Spleen (tissue), 11 donors: Measurements from ENCODE around the gene GM2A. TPM values are rescaled to one million over a fixed set of nuclear protein-coding genes. Genes with fewer than 3 reads are reported as not detected.
A peak's percentile ranks its signal among the peaks of the same experiment; 100 is the strongest.

ENCODE experiments used
- DNase-seq: peaks from one replicate; pipeline ENCODE4 v3.0.0-alpha.2; 2020
- H3K27ac ChIP-seq, 8 donors: fragments of 200-600 bp; sonication (generic) in 7 of 8; 1 replicate in 4 of 8; 2 replicates in 4 of 8; pipeline versions ENCODE4 v1.5.0 to v1.8.0; 2016 to 2021; ENCODE audit warnings: inconsistent platforms in 4 of 8, mild to moderate bottlenecking in 4 of 8, moderate library complexity in 1 of 8
- H3K27me3 ChIP-seq, 7 donors: fragments of 200-600 bp; sonication (generic) in 6 of 7; replicated peaks in 1 of 7; 1 replicate in 4 of 7; 2 replicates in 3 of 7; pipeline versions ENCODE4 v1.5.0 to v1.8.0; 2016 to 2021; ENCODE audit warnings: inconsistent platforms in 3 of 7, mild to moderate bottlenecking in 1 of 7
- H3K36me3 ChIP-seq, 6 donors: fragments of 200-600 bp; sonication (generic) in 5 of 6; 1 replicate in 4 of 6; 2 replicates in 2 of 6; pipeline versions ENCODE4 v1.5.0 to v1.8.0; 2016 to 2021; ENCODE audit warnings: inconsistent platforms in 2 of 6
- H3K4me1 ChIP-seq, 6 donors: fragments of 200-600 bp; sonication (generic) in 5 of 6; 1 replicate in 3 of 6; 2 replicates in 3 of 6; pipeline versions ENCODE4 v1.5.0 to v1.8.0; 2016 to 2021; ENCODE audit warnings: inconsistent platforms in 3 of 6
- H3K4me3 ChIP-seq, 8 donors: fragments of 200-600 bp; sonication (generic) in 7 of 8; 1 replicate in 4 of 8; 2 replicates in 4 of 8; pipeline versions ENCODE4 v1.5.0 to v1.8.0; 2016 to 2021; ENCODE audit warnings: inconsistent platforms in 4 of 8, mild to moderate bottlenecking in 4 of 8, moderate library complexity in 2 of 8
- H3K9me3 ChIP-seq, 8 donors: fragments of 200-600 bp; sonication (generic) in 7 of 8; 1 replicate in 4 of 8; 2 replicates in 4 of 8; pipeline versions ENCODE4 v1.5.0 to v1.8.0; 2016 to 2021; ENCODE audit warnings: inconsistent platforms in 4 of 8
- CTCF ChIP-seq, 11 experiments: fragments of 200-600 bp in 7 of 11; fragments of 450-650 bp in 4 of 11; sonication (generic) in 4 of 11; IDR thresholded peaks in 8 of 11; conservative IDR thresholded peaks in 3 of 11; 1 replicate in 7 of 11; 2 replicates in 4 of 11; pipeline versions ENCODE4 v1.4.0 to v1.8.0; 2016 to 2021; ENCODE audit warnings: antibody characterized with exemption in 11 of 11, inconsistent platforms in 4 of 11, mild to moderate bottlenecking in 1 of 11
- POLR2A ChIP-seq, 3 donors: fragments of 450-650 bp; IDR thresholded peaks; one replicate each; pipeline ENCODE4 v1.5.1; 2017; ENCODE audit warnings: antibody characterized with exemption in 3 of 3, mild to moderate bottlenecking in 1 of 3
- POLR2AphosphoS5 ChIP-seq, 3 donors: sonication (generic); formaldehyde crosslinking; IDR thresholded peaks; one replicate each; pipeline ENCODE4 v1.5.1; 2017; ENCODE audit warnings: antibody characterized with exemption in 3 of 3
- WGBS, 5 donors: extraction: QIAGEN DNeasy Blood & Tissue Kit in 3 of 5; methylation state at CpG; one replicate each; pipeline versions ENCODE4 v1.1.5 to v1.1.7; 2013 to 2018; 5-methylcytosine and 5-hydroxymethylcytosine counted together
- intact Hi-C: fragments of 100-400 bp; cut with DNase I; formaldehyde crosslinking; loops from one replicate; pipeline ENCODE4 v1.15.0; 2023; ENCODE audit warnings: low total_unique reads
- polyA plus RNA-seq, 3 donors: library from polyadenylated mRNA; stranded (reverse); fragments of 200-250 nt; gene quantifications; one replicate each; pipeline ENCODE4 v1.2.1, GENCODE V29; 2013
- total RNA-seq, 7 donors: library from RNA; depleted of rRNA in 3 of 7; stranded (reverse); fragments of >200 nt in 3 of 7; fragmentation: NEBNext Ultra II Directional in 4 of 7; extraction: Animal tissue kit (Norgen Biotek cat#: 25700) in 4 of 7; gene quantifications; one replicate each; pipeline versions ENCODE4 v1.1.0 to v1.2.1, GENCODE V29; 2016 to 2021
- donor health status: healthy with polysubstance abuse.
- donor health status: DM: no; HTN: no; CAD: no; lungs with moderate emphysema.
- donor health status: DM: no; HTN: no; CAD: no.
- donor health status: Bipolar disorder and iron deficiency.
- donor health status: healthy.
- donor health status: DM: no; HTN: no; CAD: no.
- donor health status: DM: yes; HTN: yes; CAD: no.

GM2A gene
- total and polyA plus RNA-seq, 10 donors = 31.6 to 95.7 (median 71.4) TPM

GRCh38 chr5:151208481-151208914, 44.5 kb upstream of the GM2A start:
- intact Hi-C loops = no loop called here
- Histone ChIP-seq H3K9me3 (no peaks in the 10 kb centered on the region), H3K4me1 (peaks cover 50 to 96% (median 66%) of the 10 kb centered on the region in 6 donors), H3K4me3 (peak overlapping the region in 1 of 8 donors; percentile 23), H3K27ac (peak overlapping the region; percentile 6 to 98 (median 88)), H3K36me3 (peaks cover 0 to 27% (median 5%) of the 10 kb centered on the region in 6 donors), H3K27me3 (no peaks in the 10 kb centered on the region)
- WGBS, 5 donors = 13 to 38% (median 23%) methylated on average over 5 of the region's 5 CpGs
- no peak for DNase-seq
- TF ChIP-seq POLR2AphosphoS5 (IDR thresholded peaks at IDR 0.05) = peak in 1 of 3 donors; percentile 39
- no peak for TF ChIP-seq POLR2A (IDR thresholded peaks at IDR 0.05)
- no peak for TF ChIP-seq CTCF (IDR thresholded peaks at IDR 0.05 in 8 of 11, conservative IDR thresholded peaks at IDR 0.05 in 3 of 11)

GRCh38 chr5:151212406-151212798, 40.6 kb upstream of the GM2A start:
- Histone ChIP-seq H3K27ac (peak overlapping the region; percentile 84 to 98 (median 94)), H3K27me3 (no peaks in the 10 kb centered on the region), H3K4me1 (peaks cover 73 to 100% (median 100%) of the 10 kb centered on the region in 6 donors), H3K9me3 (no peaks in the 10 kb centered on the region), H3K4me3 (peak overlapping the region in 4 of 8 donors; percentile 11 to 63 (median 36)), H3K36me3 (peaks cover 0 to 32% (median 2%) of the 10 kb centered on the region in 6 donors)
- DNase-seq = no peak
- TF ChIP-seq POLR2A (IDR thresholded peaks at IDR 0.05) = no peak
- no peak for TF ChIP-seq CTCF (IDR thresholded peaks at IDR 0.05 in 8 of 11, conservative IDR thresholded peaks at IDR 0.05 in 3 of 11)
- TF ChIP-seq POLR2AphosphoS5 (IDR thresholded peaks at IDR 0.05) = no peak
- intact Hi-C loops = no loop called here
- 18 to 41% (median 36%) methylated on average over 3 of the region's 3 CpGs for WGBS, 5 donors

GRCh38 chr5:151213803-151214613, 39.0 kb upstream of the GM2A start:
- Histone ChIP-seq H3K36me3 (peaks cover 0 to 45% (median 3%) of the 10 kb centered on the region in 6 donors), H3K27me3 (no peaks in the 10 kb centered on the region), H3K27ac (peak overlapping the region; percentile 84 to 98 (median 94)), H3K4me1 (peaks cover 79 to 100% (median 100%) of the 10 kb centered on the region in 6 donors), H3K4me3 (peak overlapping the region in 7 of 8 donors; percentile 0 to 63 (median 24)), H3K9me3 (no peaks in the 10 kb centered on the region)
- DNase-seq = peak; percentile 97
- intact Hi-C loops = no loop called here
- WGBS, 5 donors = 6 to 28% (median 8%) methylated on average over 9 of the region's 9 CpGs
- TF ChIP-seq POLR2A (IDR thresholded peaks at IDR 0.05) (peak in 1 of 3 donors; percentile 48), POLR2AphosphoS5 (IDR thresholded peaks at IDR 0.05) (peak; percentile 70 to 95 (median 87)), CTCF (IDR thresholded peaks at IDR 0.05 in 8 of 11, conservative IDR thresholded peaks at IDR 0.05 in 3 of 11) (peak in 1 of 11 experiments; percentile 11)
